Keratinocyte (primary cell): ENCODE data around the gene SAMD4A. TPM values are rescaled to one million over a fixed set of nuclear protein-coding genes. Genes with fewer than 3 reads are reported as not detected.

Source experiments
- DNase-seq: peaks from one replicate; pipeline ENCODE4 v3.0.0-alpha.2; 2011; ENCODE audit warnings: low read depth, missing footprints, low spot score
- FAIRE-seq: peaks from 2 replicates; lab custom pipeline; 2011; peaks lifted over from hg19 to GRCh38; lab: Jason Lieb, UNC
- H2AFZ ChIP-seq: 2 replicates; pipeline ENCODE4 v1.6.0; 2012; ENCODE audit warnings: low read length, control low read depth, inconsistent platforms; ENCODE audit not compliant: control insufficient read depth
- H3K27ac ChIP-seq: 2 replicates; pipeline ENCODE4 v1.5.1; 2011; ENCODE audit warnings: low read length; ENCODE audit not compliant: control insufficient read depth, insufficient read depth
- H3K27me3 ChIP-seq: 3 replicates; pipeline ENCODE4 v1.6.0; 2011; ENCODE audit warnings: low read length; ENCODE audit not compliant: control insufficient read depth, insufficient read depth; ENCODE audit errors: extremely low read depth
- H3K36me3 ChIP-seq, 2 experiments: 2 replicates in 1 of 2; 3 replicates in 1 of 2; pipeline ENCODE4 v1.5.1; 2011; ENCODE audit warnings: low read length in 2 of 2, mild to moderate bottlenecking in 1 of 2; ENCODE audit not compliant: control insufficient read depth in 2 of 2, insufficient read depth in 2 of 2; ENCODE audit errors: extremely low read depth in 1 of 2
- H3K4me1 ChIP-seq: 3 replicates; pipeline ENCODE4 v1.5.1; 2011; ENCODE audit warnings: low read length; ENCODE audit not compliant: control insufficient read depth, insufficient read depth; ENCODE audit errors: extremely low read depth
- H3K4me2 ChIP-seq: 3 replicates; pipeline ENCODE4 v1.6.0; 2011; ENCODE audit warnings: low read depth, low read length; ENCODE audit not compliant: control insufficient read depth, insufficient read depth; ENCODE audit errors: extremely low read depth
- H3K4me3 ChIP-seq, 3 experiments: fragments of 200-600 bp in 1 of 3; sonication (generic) in 1 of 3; 2 replicates in 2 of 3; 3 replicates in 1 of 3; pipeline ENCODE4 v1.5.1; 2011 to 2016; ENCODE audit warnings: low read length in 3 of 3, mild to moderate bottlenecking in 3 of 3, control low read depth in 2 of 3, inconsistent platforms in 1 of 3, low read depth in 1 of 3, mixed read lengths in 1 of 3, mixed run types in 1 of 3, moderate library complexity in 1 of 3; ENCODE audit not compliant: control insufficient read depth in 2 of 3, insufficient read depth in 2 of 3; ENCODE audit errors: extremely low read depth in 1 of 3
- H3K79me2 ChIP-seq: 2 replicates; pipeline ENCODE4 v1.6.0; 2012; ENCODE audit warnings: low read length; ENCODE audit not compliant: control insufficient read depth, insufficient read depth
- H3K9ac ChIP-seq: 3 replicates; pipeline ENCODE4 v1.6.0; 2011; ENCODE audit warnings: low read length; ENCODE audit not compliant: control insufficient read depth, insufficient read depth; ENCODE audit errors: extremely low read depth
- H3K9me1 ChIP-seq: 3 replicates; pipeline ENCODE4 v1.6.0; 2011; ENCODE audit warnings: low read length; ENCODE audit not compliant: control insufficient read depth, insufficient read depth; ENCODE audit errors: extremely low read depth
- H3K9me3 ChIP-seq: 2 replicates; pipeline ENCODE4 v1.5.1; 2012; ENCODE audit warnings: low read depth, low read length; ENCODE audit not compliant: control insufficient read depth
- H4K20me1 ChIP-seq: 3 replicates; pipeline ENCODE4 v1.6.0; 2011; ENCODE audit warnings: low read length; ENCODE audit not compliant: control insufficient read depth, insufficient read depth; ENCODE audit errors: extremely low read depth
- CTCF ChIP-seq, 3 experiments: IDR thresholded peaks in 1 of 3; conservative IDR thresholded peaks in 1 of 3; optimal IDR thresholded peaks in 1 of 3; 2 replicates in 2 of 3; 3 replicates in 1 of 3; pipeline versions ENCODE3 to v1.5.1; 2011; ENCODE audit warnings: low read length in 3 of 3, mild to moderate bottlenecking in 3 of 3, moderate library complexity in 2 of 3, control low read depth in 1 of 3, inconsistent platforms in 1 of 3; ENCODE audit not compliant: insufficient read depth in 2 of 3; ENCODE audit errors: extremely low read depth in 1 of 3
- EZH2 ChIP-seq: IDR thresholded peaks from one replicate; pipeline ENCODE4 v1.6.1; 2012; ENCODE audit warnings: inconsistent platforms, mild to moderate bottlenecking, low read length, moderate library complexity
- dilution Hi-C: fragments of 300-500 bp; cut with MboI; formaldehyde crosslinking; loops from one replicate; pipeline ENCODE4 v1.7.0; 2020; ENCODE audit warnings: low sequenced_read_pairs; ENCODE audit not compliant: extremely low pct_ligation_motif_present
- polyA plus RNA-seq, 5 experiments: library from polyadenylated mRNA; depleted of rRNA in 3 of 5; stranded (reverse) in 3 of 5; stranded (forward) in 1 of 5; unstranded in 1 of 5; fragments of >200 nt; gene quantifications; 1 replicate in 1 of 5; 2 replicates in 3 of 5; 3 replicates in 1 of 5; pipeline versions ENCODE4 v1.2.1 to v1.2.3, GENCODE V29; 2011 to 2012; ENCODE audit warnings: missing spikeins in 2 of 5, low read depth in 1 of 5, low replicate concordance in 1 of 5

Gene SAMD4A
- polyA plus RNA-seq, 1 donor (not counting 4 experiments of a cell fraction or from before 2014, with no cell fraction given) = 16.2 TPM

GRCh38 chr14:54688229-54688628, 121.3 kb downstream of the SAMD4A start:
- Histone ChIP-seq H2AFZ (no peak overlapping the region), H3K4me2 (no peak overlapping the region), H3K4me3 (no peak overlapping the region), H3K27ac (no peak overlapping the region), H4K20me1 (no peaks in the 10 kb centered on the region), H3K9me3 (no peaks in the 10 kb centered on the region), H3K9me1 (peaks cover 2% of the 10 kb centered on the region), H3K36me3 (no peaks in the 10 kb centered on the region), H3K4me1 (peaks cover 23% of the 10 kb centered on the region), H3K27me3 (no peaks in the 10 kb centered on the region), H3K9ac (no peak overlapping the region), H3K79me2 (peaks cover 40% of the 10 kb centered on the region)
- dilution Hi-C loops = no loop called here
- TF ChIP-seq CTCF (optimal IDR thresholded peaks at IDR 0.05 in 1 of 3, IDR thresholded peaks at IDR 0.05 in 1 of 3, conservative IDR thresholded peaks at IDR 0.05 in 1 of 3; ENCODE audit: extremely low read depth in 1 of 3, insufficient read depth in 2 of 3, low read length in 3 of 3) (no peak), EZH2 (no peak)
- no peak for DNase-seq
- no peak for FAIRE-seq

GRCh38 chr14:54689928-54690327, 123.0 kb downstream of the SAMD4A start:
- no peak overlapping the region for H2AFZ ChIP-seq
- peaks cover 10% of the 10 kb centered on the region for H3K4me1 ChIP-seq
- no peaks in the 10 kb centered on the region for H3K27me3 ChIP-seq
- H3K9me1 ChIP-seq = no peaks in the 10 kb centered on the region
- FAIRE-seq (no peak), DNase-seq (no peak)
- H3K79me2 ChIP-seq = peaks cover 39% of the 10 kb centered on the region
- no peaks in the 10 kb centered on the region for H4K20me1 ChIP-seq
- TF ChIP-seq EZH2 = no peak
- no peak for TF ChIP-seq CTCF (optimal IDR thresholded peaks at IDR 0.05 in 1 of 3, IDR thresholded peaks at IDR 0.05 in 1 of 3, conservative IDR thresholded peaks at IDR 0.05 in 1 of 3; ENCODE audit: extremely low read depth in 1 of 3, insufficient read depth in 2 of 3, low read length in 3 of 3)
- no peak overlapping the region for H3K4me3 ChIP-seq
- dilution Hi-C loops = no loop called here
- H3K4me2 ChIP-seq = no peak overlapping the region
- H3K27ac ChIP-seq = no peak overlapping the region
- no peaks in the 10 kb centered on the region for H3K36me3 ChIP-seq
- no peak overlapping the region for H3K9ac ChIP-seq
- H3K9me3 ChIP-seq = no peaks in the 10 kb centered on the region
